GM23248 (cell line): ENCODE results near the gene PIAS1.

Experiments used
- EZH2 ChIP-seq: fragments of 200-600 bp; sonication (generic); IDR thresholded peaks from 2 replicates; pipeline ENCODE4 v1.6.1; 2018; ENCODE audit warnings: antibody characterized with exemption, mild to moderate bottlenecking; ENCODE audit not compliant: insufficient read depth, poor library complexity, severe bottlenecking
- EZH2phosphoT487 ChIP-seq: fragments of 200-600 bp; sonication (generic); IDR thresholded peaks from 2 replicates; pipeline ENCODE4 v1.6.1; 2018; ENCODE audit warnings: antibody characterized with exemption, moderate library complexity, mild to moderate bottlenecking, low read depth; ENCODE audit not compliant: insufficient read depth

DNA sequence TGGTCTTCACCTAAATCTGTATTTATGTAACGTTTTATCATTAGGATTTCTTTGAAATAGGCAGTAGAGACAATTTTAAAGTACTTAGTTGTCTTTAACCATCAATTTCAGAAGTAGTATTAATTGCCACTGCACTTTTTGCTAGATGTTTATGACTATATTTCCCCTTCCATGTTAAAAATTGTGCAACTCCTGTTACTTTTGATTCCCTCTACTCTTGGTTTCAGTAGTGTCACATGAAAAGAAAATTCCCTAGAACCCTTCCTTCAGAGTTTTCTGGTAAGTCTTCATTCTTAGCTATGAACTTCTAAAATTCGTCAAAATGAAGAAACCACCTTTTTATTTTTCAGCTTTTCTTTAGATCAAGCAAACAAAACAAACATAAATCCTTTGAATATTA is 7.1 kb downstream of the PIAS1 start:
- TF ChIP-seq EZH2 = no peak
- no peak for TF ChIP-seq EZH2phosphoT487
